H1 (cell line): ENCODE measurements around the gene ATP23. TPM values are rescaled to one million over a fixed set of nuclear protein-coding genes. Genes with fewer than 3 reads are reported as not detected.

Experiments
- CTCF ChIA-PET: fragments of 300-600 bp; sonication (Branson Sonifier 250); formaldehyde crosslinking; loops from one replicate; lab custom pipeline; 2021; ENCODE audit not compliant: partially characterized antibody; lab: Charles Lee
- POLR2A ChIA-PET: fragments of 300-600 bp; sonication (Branson Sonifier 250); formaldehyde crosslinking; loops from one replicate; lab custom pipeline; 2021; ENCODE audit warnings: inconsistent platforms; ENCODE audit not compliant: partially characterized antibody; lab: Charles Lee
- DNase-seq, 2 experiments: peaks; one replicate each; pipeline versions ENCODE4 v3.0.0 to v3.0.0-alpha.2; 2010 to 2022; ENCODE audit warnings: low spot score in 2 of 2, low read depth in 1 of 2, mixed read lengths in 1 of 2
- FAIRE-seq: peaks from 2 replicates; lab custom pipeline; 2011; peaks lifted over from hg19 to GRCh38; lab: Jason Lieb, UNC
- H2AFZ ChIP-seq: 2 replicates; pipeline ENCODE4 v1.8.1; 2012; ENCODE audit warnings: low read length, inconsistent platforms
- H2AK5ac ChIP-seq: 2 replicates; pipeline ENCODE4 v1.6.1; 2013; ENCODE audit warnings: low read depth, low read length
- H2BK120ac ChIP-seq: replicated peaks from 2 replicates; pipeline ENCODE3; 2013; ENCODE audit warnings: low read depth, low read length, inconsistent platforms
- H2BK12ac ChIP-seq: 2 replicates; pipeline ENCODE4 v1.6.1; 2013; ENCODE audit warnings: low read depth, low read length
- H2BK15ac ChIP-seq: 2 replicates; pipeline ENCODE4 v1.6.1; 2013; ENCODE audit warnings: low read length
- H2BK20ac ChIP-seq: 2 replicates; pipeline ENCODE4 v1.6.1; 2013; ENCODE audit warnings: low read length
- H2BK5ac ChIP-seq: 2 replicates; pipeline ENCODE4 v1.6.1; 2013; ENCODE audit warnings: low read depth, low read length
- H3K14ac ChIP-seq: 2 replicates; pipeline ENCODE4 v1.6.1; 2013; ENCODE audit warnings: inconsistent platforms; ENCODE audit not compliant: insufficient read length
- H3K18ac ChIP-seq: 2 replicates; pipeline ENCODE4 v1.6.1; 2013; ENCODE audit warnings: low read length; ENCODE audit errors: extremely low read depth
- H3K23ac ChIP-seq: 2 replicates; pipeline ENCODE4 v1.6.1; 2013; ENCODE audit warnings: inconsistent platforms; ENCODE audit not compliant: insufficient read length
- H3K23me2 ChIP-seq: 2 replicates; pipeline ENCODE4 v1.6.1; 2013; ENCODE audit warnings: low read depth, low read length
- H3K27ac ChIP-seq: 2 replicates; pipeline ENCODE4 v1.6.1; 2011; ENCODE audit warnings: low read depth, low read length, inconsistent platforms
- H3K27me3 ChIP-seq, 4 experiments: replicated peaks in 1 of 4; 1 replicate in 1 of 4; 2 replicates in 3 of 4; pipeline versions ENCODE4 v1.6.1 to v1.8.1; 2011 to 2013; ENCODE audit warnings: low read length in 3 of 4, mild to moderate bottlenecking in 3 of 4, inconsistent platforms in 2 of 4, mixed read lengths in 2 of 4, moderate library complexity in 1 of 4; ENCODE audit not compliant: control insufficient read depth in 3 of 4, insufficient read depth in 3 of 4; ENCODE audit errors: extremely low read depth in 1 of 4
- H3K36me3 ChIP-seq, 4 experiments: 2 replicates each; pipeline versions ENCODE4 v1.6.1 to v1.8.1; 2011 to 2013; ENCODE audit warnings: mild to moderate bottlenecking in 4 of 4, low read length in 3 of 4, moderate library complexity in 2 of 4, control low read depth in 1 of 4, inconsistent platforms in 1 of 4; ENCODE audit not compliant: insufficient read depth in 4 of 4, control insufficient read depth in 2 of 4
- H3K4ac ChIP-seq: replicated peaks from 2 replicates; pipeline ENCODE3; 2013; ENCODE audit warnings: low read length, low read depth, mixed read lengths, inconsistent platforms; ENCODE audit not compliant: insufficient read length
- H3K4me1 ChIP-seq, 4 experiments: replicated peaks in 1 of 4; 1 replicate in 1 of 4; 2 replicates in 3 of 4; pipeline versions ENCODE4 v1.6.1 to v1.8.1; 2011 to 2013; ENCODE audit warnings: low read length in 3 of 4, inconsistent platforms in 2 of 4, mixed read lengths in 1 of 4; ENCODE audit not compliant: insufficient read depth in 4 of 4, control insufficient read depth in 3 of 4
- H3K4me2 ChIP-seq, 2 experiments: 2 replicates each; pipeline versions ENCODE4 v1.6.1 to v1.8.1; 2011 to 2013; ENCODE audit warnings: low read depth in 2 of 2, low read length in 2 of 2, control low read depth in 1 of 2, inconsistent platforms in 1 of 2, mild to moderate bottlenecking in 1 of 2; ENCODE audit not compliant: insufficient read depth in 1 of 2
- H3K4me3 ChIP-seq, 4 experiments: fragments of 200-600, 300-600 bp in 1 of 4; sonication (generic), shearing (Covaris generic), sonication (Bioruptor Twin) in 1 of 4; 2 replicates each; pipeline versions ENCODE4 v1.5.1 to v1.8.1; 2011 to 2016; ENCODE audit warnings: low read length in 4 of 4, low read depth in 3 of 4, control low read depth in 2 of 4, inconsistent platforms in 2 of 4, mild to moderate bottlenecking in 2 of 4, mixed read lengths in 1 of 4, moderate library complexity in 1 of 4; ENCODE audit not compliant: insufficient read depth in 2 of 4; ENCODE audit errors: extremely low read depth in 1 of 4
- H3K56ac ChIP-seq: replicated peaks from 2 replicates; pipeline ENCODE3; 2013; ENCODE audit warnings: low read depth, mild to moderate bottlenecking, mixed read lengths, low read length, inconsistent platforms; ENCODE audit not compliant: insufficient read length
- H3K79me1 ChIP-seq: 2 replicates; pipeline ENCODE4 v1.6.1; 2013; ENCODE audit warnings: low read depth, low read length, control low read depth
- H3K79me2 ChIP-seq, 2 experiments: 2 replicates each; pipeline versions ENCODE4 v1.6.1 to v1.8.1; 2012 to 2013; ENCODE audit warnings: low read length in 2 of 2, mild to moderate bottlenecking in 2 of 2, inconsistent platforms in 1 of 2; ENCODE audit not compliant: insufficient read depth in 2 of 2, control insufficient read depth in 1 of 2
- H3K9ac ChIP-seq, 4 experiments: replicated peaks in 1 of 4; 1 replicate in 1 of 4; 2 replicates in 3 of 4; pipeline versions ENCODE4 v1.6.1 to v1.8.1; 2011 to 2013; ENCODE audit warnings: low read depth in 3 of 4, low read length in 3 of 4, control low read depth in 2 of 4, mild to moderate bottlenecking in 2 of 4, moderate library complexity in 2 of 4, inconsistent platforms in 1 of 4; ENCODE audit errors: extremely low read depth in 1 of 4
- H3K9me3 ChIP-seq, 2 experiments: 2 replicates each; pipeline versions ENCODE4 v1.6.1 to v1.8.1; 2012 to 2013; ENCODE audit warnings: mild to moderate bottlenecking in 2 of 2, moderate library complexity in 2 of 2, control low read depth in 1 of 2, inconsistent platforms in 1 of 2, low read depth in 1 of 2, low read length in 1 of 2, mixed read lengths in 1 of 2; ENCODE audit not compliant: insufficient read depth in 2 of 2
- H4K20me1 ChIP-seq, 2 experiments: replicated peaks in 1 of 2; 2 replicates each; pipeline versions ENCODE3 to v1.8.1; 2011 to 2013; ENCODE audit warnings: inconsistent platforms in 2 of 2, low read length in 2 of 2, mild to moderate bottlenecking in 1 of 2; ENCODE audit not compliant: insufficient read depth in 2 of 2, control insufficient read depth in 1 of 2
- H4K5ac ChIP-seq: 2 replicates; pipeline ENCODE4 v1.6.1; 2013; ENCODE audit warnings: low read length, low read depth, mixed read lengths, inconsistent platforms; ENCODE audit not compliant: insufficient read length
- H4K8ac ChIP-seq: 2 replicates; pipeline ENCODE4 v1.8.0; 2013; ENCODE audit warnings: mild to moderate bottlenecking, moderate library complexity, low read length, inconsistent platforms; ENCODE audit not compliant: insufficient read depth; ENCODE audit errors: extremely low read depth
- H4K91ac ChIP-seq: replicated peaks from 2 replicates; pipeline ENCODE3; 2013; ENCODE audit warnings: low read length, mixed read lengths, inconsistent platforms; ENCODE audit not compliant: insufficient read length
- HDAC2 ChIP-seq, 2 experiments: fragments of 300-600 bp in 1 of 2; sonication (generic) in 1 of 2; IDR thresholded peaks; 2 replicates each; pipeline ENCODE4 v1.6.1; 2011 to 2012; ENCODE audit warnings: low read depth in 2 of 2, low read length in 2 of 2, mild to moderate bottlenecking in 2 of 2, moderate library complexity in 2 of 2, borderline replicate concordance in 1 of 2, inconsistent platforms in 1 of 2
- WGBS, 2 experiments: shearing (Covaris generic) in 1 of 2; methylation state at CpG; one replicate each; pipeline versions ENCODE4 v1.1.6 to v1.1.7; 2013 to 2015; ENCODE audit warnings: low lambda C conversion rate in 2 of 2, mixed read lengths in 2 of 2, inconsistent platforms in 1 of 2, low coverage in 1 of 2, missing lambda C conversion rate in 1 of 2; ENCODE audit not compliant: insufficient replicate concordance in 2 of 2, insufficient coverage in 1 of 2, insufficient read length in 1 of 2; ENCODE audit errors: extremely low coverage in 1 of 2, missing lambda C conversion rate in 1 of 2; 5-methylcytosine and 5-hydroxymethylcytosine counted together
- polyA plus RNA-seq, 7 experiments: library from polyadenylated mRNA; depleted of rRNA in 3 of 7; stranded (reverse) in 5 of 7; unstranded in 2 of 7; fragments of >200 nt in 5 of 7; fragments of 200-250 nt in 2 of 7; gene quantifications; 1 replicate in 5 of 7; 2 replicates in 1 of 7; 4 replicates in 1 of 7; pipeline versions ENCODE4 v1.2.1 to v1.2.3, GENCODE V29; 2011 to 2013; ENCODE audit warnings: missing spikeins in 2 of 7, mixed read lengths in 2 of 7
- total RNA-seq: library from RNA; stranded (reverse); fragmentation: NEBNext Ultra II Directional; extraction: Animal tissue kit (Norgen Biotek cat#: 25700); gene quantifications from 2 replicates; pipeline ENCODE4 v1.2.1, GENCODE V29; 2021

The ATP23 gene
- total and polyA plus RNA-seq, 2 of the 8 experiments (the other 6 are each of a cell fraction or from before 2014, with no cell fraction given), result 10.2 to 13.5 TPM

DNA sequence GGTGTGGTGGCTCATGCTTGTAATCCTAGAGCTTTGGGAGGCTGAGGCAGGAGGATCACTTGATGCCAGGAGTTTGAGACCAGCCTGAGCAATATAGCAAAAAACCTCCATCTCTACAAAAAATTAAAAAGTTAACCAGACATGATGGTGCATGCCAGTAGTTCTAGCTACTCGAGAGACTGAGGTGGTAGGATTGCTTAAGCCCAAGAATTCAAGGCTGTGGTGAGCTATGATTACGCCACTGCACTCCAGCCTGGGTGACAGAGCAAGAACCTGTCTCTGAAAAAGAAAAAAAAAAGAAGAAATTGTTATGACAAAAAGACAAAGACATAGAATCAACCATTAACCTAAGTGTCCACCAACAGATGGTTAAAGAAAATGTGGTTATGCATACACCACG is 2.1 kb upstream of the ATP23 start:
- POLR2A ChIA-PET, result interaction anchor here (1.0 to 1.5 kb wide), 2 partner anchors 10 to 92 kb away, joined by 3 read pairs; no protein-coding TSS in a partner anchor
- H3K4ac ChIP-seq, result no peak overlapping the region
- H3K56ac ChIP-seq, result no peak overlapping the region
- TF ChIP-seq HDAC2 (IDR thresholded peaks at IDR 0.05; ENCODE audit: borderline replicate concordance in 1 of 2, low read depth in 2 of 2, low read length in 2 of 2), result no peak
- H2BK120ac ChIP-seq, result no peak overlapping the region
- no peak overlapping the region for H4K8ac ChIP-seq
- no peak overlapping the region for H2BK5ac ChIP-seq
- H3K27me3 ChIP-seq, result peaks cover 0 to 9% (median under 1%) of the 10 kb centered on the region in 4 experiments; a peak in 1 of 7 replicates
- no peak overlapping the region for H2AFZ ChIP-seq
- no peaks in the 10 kb centered on the region for H4K20me1 ChIP-seq
- CTCF ChIA-PET, result no interaction called here
- FAIRE-seq (no peak), DNase-seq (no peak)
- no peak overlapping the region for H2BK20ac ChIP-seq
- H3K4me2 ChIP-seq, result no peak overlapping the region
- H3K79me2 ChIP-seq, result no peaks in the 10 kb centered on the region
- H3K4me1 ChIP-seq, result peaks cover 2 to 4% (median 3%) of the 10 kb centered on the region in 4 experiments; a peak in 5 of 7 replicates
- no peak overlapping the region for H3K23ac ChIP-seq
- H3K9me3 ChIP-seq, result no peaks in the 10 kb centered on the region
- H3K9ac ChIP-seq, result no peak overlapping the region
- no peak overlapping the region for H3K4me3 ChIP-seq
- no peak overlapping the region for H4K91ac ChIP-seq
- H4K5ac ChIP-seq, result no peak overlapping the region
- H2BK15ac ChIP-seq, result no peak overlapping the region
- H2AK5ac ChIP-seq, result no peak overlapping the region
- no peak overlapping the region for H3K27ac ChIP-seq
- H2BK12ac ChIP-seq, result no peak overlapping the region
- H3K36me3 ChIP-seq, result no peaks in the 10 kb centered on the region
- H3K18ac ChIP-seq, result no peak overlapping the region
- no peak overlapping the region for H3K14ac ChIP-seq
- peaks cover 10% of the 10 kb centered on the region for H3K23me2 ChIP-seq
- H3K79me1 ChIP-seq, result no peaks in the 10 kb centered on the region
- WGBS, 2 experiments, result 82% methylated on average over 3 of the region's 3 CpGs; no CpG with 5 or more reads in 1 of the 2 experiments
